NB4 (cell line): ENCODE measurements around the gene IKZF5.

Experiments used
- MAX ChIP-seq: IDR thresholded peaks from 2 replicates; pipeline ENCODE4 v1.6.1; 2011; ENCODE audit warnings: low read depth, low read length
- MYC ChIP-seq: IDR thresholded peaks from 2 replicates; pipeline ENCODE4 v1.6.1; 2011; ENCODE audit warnings: low read depth, low read length
- POLR2A ChIP-seq: IDR thresholded peaks from 2 replicates; pipeline ENCODE4 v1.6.1; 2011; ENCODE audit warnings: mild to moderate bottlenecking; ENCODE audit not compliant: insufficient read length; ENCODE audit errors: extremely low read depth
- TF ChIP-seq, protein P1 (sequence below): IDR thresholded peaks from one replicate; pipeline ENCODE4 v1.5.1; 2012; ENCODE audit warnings: low read depth, low read length

GRCh38 chr10:122954731-122955050 lies 53.9 kb downstream of the IKZF5 start:
- TF ChIP-seq, protein P1, sequence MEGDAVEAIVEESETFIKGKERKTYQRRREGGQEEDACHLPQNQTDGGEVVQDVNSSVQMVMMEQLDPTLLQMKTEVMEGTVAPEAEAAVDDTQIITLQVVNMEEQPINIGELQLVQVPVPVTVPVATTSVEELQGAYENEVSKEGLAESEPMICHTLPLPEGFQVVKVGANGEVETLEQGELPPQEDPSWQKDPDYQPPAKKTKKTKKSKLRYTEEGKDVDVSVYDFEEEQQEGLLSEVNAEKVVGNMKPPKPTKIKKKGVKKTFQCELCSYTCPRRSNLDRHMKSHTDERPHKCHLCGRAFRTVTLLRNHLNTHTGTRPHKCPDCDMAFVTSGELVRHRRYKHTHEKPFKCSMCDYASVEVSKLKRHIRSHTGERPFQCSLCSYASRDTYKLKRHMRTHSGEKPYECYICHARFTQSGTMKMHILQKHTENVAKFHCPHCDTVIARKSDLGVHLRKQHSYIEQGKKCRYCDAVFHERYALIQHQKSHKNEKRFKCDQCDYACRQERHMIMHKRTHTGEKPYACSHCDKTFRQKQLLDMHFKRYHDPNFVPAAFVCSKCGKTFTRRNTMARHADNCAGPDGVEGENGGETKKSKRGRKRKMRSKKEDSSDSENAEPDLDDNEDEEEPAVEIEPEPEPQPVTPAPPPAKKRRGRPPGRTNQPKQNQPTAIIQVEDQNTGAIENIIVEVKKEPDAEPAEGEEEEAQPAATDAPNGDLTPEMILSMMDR = no peak
- TF ChIP-seq MAX (no peak), MYC (no peak), POLR2A (no peak)
